Sciatic nerve (tissue), 2 donors: Measurements from ENCODE around the gene HSPB6. TPM values are rescaled to one million over a fixed set of nuclear protein-coding genes. Genes with fewer than 3 reads are reported as not detected.
A peak's percentile ranks its signal among the peaks of the same experiment; 100 is the strongest.
"Not testable (repeated sequence)": the region's sequence is repeated elsewhere in the genome, so short reads cannot be mapped to it uniquely, and the experiment has no call there.

ENCODE experiments used
- ATAC-seq: fragments of 200-7000 bp; cut with Tn5 transposase; one replicate; pipeline ENCODE4 v1.9.1; 2020; ENCODE audit warnings: mild to moderate bottlenecking, moderate library complexity
- DNase-seq: peaks from one replicate; pipeline ENCODE4 v3.0.0-alpha.2; 2020; ENCODE audit warnings: low spot score
- intact Hi-C: fragments of 100-400 bp; cut with DNase I; formaldehyde crosslinking; loops from one replicate; pipeline ENCODE4 v1.14.2; 2022
- total RNA-seq: library from RNA; stranded (reverse); fragmentation: NEBNext Ultra II Directional; extraction: Animal tissue kit (Norgen Biotek cat#: 25700); gene quantifications from one replicate; pipeline ENCODE4 v1.2.1, GENCODE V29; 2021
- donor health status: DM: no; HTN: no; CAD: no.
- donor health status: DM: no; HTN: no; CAD: no.

The HSPB6 gene
- total RNA-seq = 79.7 TPM

GRCh38 chr19:35756377-35757230, at the start of gene HSPB6:
Gene HSPB6 (minus strand): TSS chr19:35757029. CDS start chr19:35757008, 21 bp downstream.
- DNase-seq = peak; percentile 82
- intact Hi-C loops = no loop called here
- ATAC-seq = peak; percentile 25

DNA sequence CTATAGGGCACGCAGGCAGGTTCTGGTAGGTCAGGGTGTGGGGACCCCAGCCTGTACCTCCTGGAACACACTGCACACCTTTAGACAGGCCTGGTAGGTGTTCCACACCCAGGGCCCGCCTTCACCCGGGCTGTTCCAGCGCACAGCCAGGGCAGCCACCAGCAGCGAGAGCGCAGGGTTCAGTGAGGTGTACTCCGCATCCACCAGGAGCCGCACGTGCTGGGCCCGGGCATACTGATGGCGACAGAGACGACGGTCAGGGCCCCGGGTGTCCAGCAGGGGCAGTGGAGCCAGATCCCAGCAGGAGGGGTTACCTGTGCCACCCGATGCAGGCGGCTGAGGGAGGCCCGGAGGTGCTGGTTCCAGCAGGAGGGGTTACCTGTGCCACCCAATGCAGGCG, 49.8 kb upstream of the HSPB6 start:
- intact Hi-C loops = no loop called here
- no peak for ATAC-seq
- no peak for DNase-seq

GRCh38 chr19:35805526-35806102, 48.8 kb upstream of the HSPB6 start:
- ATAC-seq (no peak), DNase-seq (no peak)
- intact Hi-C loops = no loop called here

GRCh38 chr19:35801828-35802227, 45.0 kb upstream of the HSPB6 start:
- DNase-seq (no peak), ATAC-seq (no peak)
- intact Hi-C loops = no loop called here

- intact Hi-C loops = no loop called here
- DNase-seq = no peak
- peak; percentile 32 for ATAC-seq
These were observed 40.8 kb upstream of the HSPB6 start for GRCh38 chr19:35797663-35798062.

GRCh38 chr19:35796645-35797542, 40.1 kb upstream of the HSPB6 start:
- DNase-seq = no peak
- intact Hi-C loops = no loop called here
- no peak for ATAC-seq

- DNase-seq, intact Hi-C loops, ATAC-seq: not testable (repeated sequence)
These were observed 38.7 kb upstream of the HSPB6 start for GRCh38 chr19:35795564-35795963.

- ATAC-seq (no peak), DNase-seq (no peak)
- intact Hi-C loops = no loop called here
These were observed 36.7 kb upstream of the HSPB6 start for GRCh38 chr19:35793381-35794165.

GRCh38 chr19:35792888-35793287, 36.1 kb upstream of the HSPB6 start:
- intact Hi-C loops = no loop called here
- DNase-seq = no peak
- no peak for ATAC-seq

- DNase-seq (no peak), ATAC-seq (no peak)
- intact Hi-C loops = no loop called here
These were observed 35.5 kb upstream of the HSPB6 start for GRCh38 chr19:35792312-35792711.

DNA sequence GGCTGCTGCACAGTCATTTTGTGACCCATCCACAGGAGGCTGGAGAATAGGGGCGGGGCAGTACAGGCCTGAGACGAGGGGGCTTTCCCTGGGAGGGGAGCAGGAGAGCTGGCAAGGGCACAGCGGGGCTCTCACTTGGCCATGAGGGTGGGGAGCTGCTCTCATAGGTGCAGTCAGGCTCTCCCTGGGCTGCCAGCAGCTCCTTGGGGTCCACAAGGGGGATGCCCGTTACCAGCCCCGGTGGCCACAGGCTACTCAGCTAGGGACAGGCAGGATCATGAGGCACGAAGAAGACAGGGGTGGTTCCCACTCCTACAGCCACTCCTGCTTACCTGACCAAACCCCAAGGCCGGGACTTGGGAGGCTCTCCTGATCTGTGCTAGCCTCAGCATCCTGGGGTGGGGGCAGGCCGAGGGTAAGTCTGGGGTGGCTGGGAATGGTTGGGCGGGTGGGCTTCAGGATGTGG, 35.0 kb upstream of the HSPB6 start:
- DNase-seq (no peak), ATAC-seq (no peak)
- intact Hi-C loops = no loop called here

DNA sequence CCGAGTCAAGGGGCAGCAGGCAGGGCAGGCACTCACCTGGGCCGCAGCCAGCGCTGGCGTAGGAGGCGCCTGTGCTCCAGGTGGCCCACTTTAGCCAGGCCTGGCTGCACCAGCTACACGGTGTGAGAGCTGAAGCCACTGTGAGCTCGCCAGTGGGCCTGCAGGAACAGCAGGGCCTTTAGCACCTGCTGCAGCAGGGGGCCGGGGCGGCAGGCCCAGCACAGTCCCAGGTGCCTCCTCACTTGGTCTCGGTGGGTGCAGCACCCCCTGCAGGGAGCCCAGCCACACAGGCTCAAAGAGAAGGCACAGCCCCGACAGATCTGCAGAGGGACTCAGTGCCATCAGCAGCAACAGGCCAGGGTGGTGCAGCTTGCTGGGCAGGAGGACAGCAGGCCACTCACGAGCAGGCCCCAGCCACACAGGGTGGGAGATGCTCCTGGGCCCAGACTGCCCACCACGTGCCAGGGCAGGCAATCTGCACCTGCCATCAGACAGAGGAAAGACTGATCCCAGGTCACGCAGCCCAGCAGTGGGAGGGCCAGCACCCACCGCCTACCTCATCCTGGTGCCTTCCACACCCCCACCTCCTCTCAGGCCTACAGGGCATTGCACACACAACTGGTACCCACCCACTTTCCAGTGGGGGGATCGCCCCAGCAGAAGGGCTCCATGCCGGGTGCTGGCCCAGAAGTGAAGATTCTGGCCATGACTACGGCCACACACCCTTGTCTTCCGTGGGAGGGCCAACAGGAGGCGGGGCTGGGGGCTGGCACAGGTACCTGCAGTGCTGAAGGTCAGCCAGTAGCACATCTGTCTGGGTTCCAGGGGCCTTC, 34.4 kb upstream of the HSPB6 start:
- intact Hi-C loops = no loop called here
- ATAC-seq (no peak), DNase-seq (no peak)

- no peak for ATAC-seq
- DNase-seq = no peak
- intact Hi-C loops = no loop called here
These were observed 33.4 kb upstream of the HSPB6 start for GRCh38 chr19:35789978-35790944.

DNA sequence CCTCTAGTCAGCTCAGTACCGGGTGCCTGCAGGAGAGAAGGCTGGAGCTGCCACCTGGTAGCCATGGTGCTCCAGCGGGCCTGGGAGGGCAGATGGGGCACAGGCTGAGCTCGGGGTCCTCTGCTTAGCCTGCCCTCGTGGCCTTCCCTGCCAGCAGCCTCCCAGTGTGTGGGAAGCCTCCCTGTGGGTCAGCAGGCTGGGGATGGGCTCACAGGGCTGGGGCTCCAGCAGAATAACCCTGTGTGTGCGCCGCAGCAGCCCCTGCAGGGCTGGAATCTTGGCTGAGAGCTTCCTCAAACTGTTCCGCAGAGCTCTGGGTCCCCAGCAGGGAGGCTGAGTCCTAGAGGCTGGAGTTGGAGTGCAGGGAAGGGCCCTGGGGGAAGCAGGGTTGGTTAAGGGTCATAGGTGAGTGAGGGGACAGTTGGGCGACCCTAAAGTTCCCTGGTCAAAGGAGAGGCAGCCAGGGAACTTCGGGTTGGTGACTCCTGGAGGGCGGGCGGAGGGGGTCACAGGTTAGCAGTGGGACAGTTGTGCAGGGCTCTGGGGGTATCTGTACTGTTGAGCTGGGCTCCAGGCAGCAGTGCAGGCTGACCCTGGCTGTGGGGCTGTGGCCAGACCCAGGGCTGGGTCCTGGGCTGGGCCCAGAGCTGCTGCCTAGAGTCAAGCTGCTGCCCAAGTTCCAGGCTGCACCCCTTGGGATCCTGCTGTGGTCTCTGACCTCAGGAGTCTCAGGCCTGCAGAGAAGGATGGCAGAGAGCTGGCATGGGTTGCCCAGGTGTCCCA, 32.6 kb upstream of the HSPB6 start:
- intact Hi-C loops = no loop called here
- ATAC-seq = no peak
- DNase-seq = no peak

DNA sequence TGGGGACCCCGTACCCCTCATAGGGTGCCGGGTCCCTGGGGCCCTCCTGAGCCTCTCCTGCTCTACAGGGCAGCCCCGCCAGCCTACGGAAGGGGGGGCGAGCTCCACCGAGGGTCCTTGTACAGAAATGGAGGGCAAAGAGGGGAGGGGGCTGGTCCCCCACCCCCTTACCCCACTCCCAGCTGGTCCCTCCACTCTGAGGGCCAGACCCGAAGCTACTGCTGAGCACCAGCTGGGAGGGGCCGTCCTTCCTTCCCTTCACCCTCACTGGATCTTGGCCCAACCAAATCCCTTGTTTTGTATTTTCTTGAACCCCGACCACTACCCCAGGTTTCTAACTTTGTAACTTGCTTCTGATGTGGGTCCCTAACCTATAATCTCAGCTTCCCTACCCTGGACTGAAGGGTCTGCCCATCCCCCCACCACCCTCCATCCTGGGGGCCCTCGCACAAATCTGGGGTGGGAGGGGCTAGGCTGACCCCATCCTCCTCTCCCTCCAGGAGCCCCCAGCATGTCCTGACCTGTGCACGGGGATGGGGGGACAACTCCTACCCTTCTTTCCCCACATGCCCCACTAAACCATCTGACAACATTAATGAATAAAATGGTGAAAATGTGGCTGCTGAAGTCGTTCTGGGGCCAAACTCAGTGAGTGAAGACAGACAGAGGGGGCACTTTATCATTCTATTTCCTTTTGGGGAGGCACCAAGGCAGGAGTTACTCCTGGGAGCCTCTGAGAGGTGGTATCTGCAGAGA, 31.6 kb upstream of the HSPB6 start:
- intact Hi-C loops = no loop called here
- ATAC-seq (no peak), DNase-seq (no peak)
